HG02623 (cell line): ENCODE results near the gene GAL3ST1.

Experiments
- ATAC-seq: cut with Tn5 transposase; IDR thresholded peaks from one replicate; pipeline ENCODE4 v1.9.1; 2021; ENCODE audit warnings: moderate library complexity; ENCODE audit not compliant: unreplicated experiment

GAL3ST1 gene

GRCh38 chr22:30538280-30538679, 36.2 kb downstream of the GAL3ST1 start:
- ATAC-seq = no peak

- ATAC-seq = no peak
Observed at GRCh38 chr22:30537083-30537731, 37.3 kb downstream of the GAL3ST1 start.

GRCh38 chr22:30535182-30535581, 39.3 kb downstream of the GAL3ST1 start:
- ATAC-seq = no peak

DNA sequence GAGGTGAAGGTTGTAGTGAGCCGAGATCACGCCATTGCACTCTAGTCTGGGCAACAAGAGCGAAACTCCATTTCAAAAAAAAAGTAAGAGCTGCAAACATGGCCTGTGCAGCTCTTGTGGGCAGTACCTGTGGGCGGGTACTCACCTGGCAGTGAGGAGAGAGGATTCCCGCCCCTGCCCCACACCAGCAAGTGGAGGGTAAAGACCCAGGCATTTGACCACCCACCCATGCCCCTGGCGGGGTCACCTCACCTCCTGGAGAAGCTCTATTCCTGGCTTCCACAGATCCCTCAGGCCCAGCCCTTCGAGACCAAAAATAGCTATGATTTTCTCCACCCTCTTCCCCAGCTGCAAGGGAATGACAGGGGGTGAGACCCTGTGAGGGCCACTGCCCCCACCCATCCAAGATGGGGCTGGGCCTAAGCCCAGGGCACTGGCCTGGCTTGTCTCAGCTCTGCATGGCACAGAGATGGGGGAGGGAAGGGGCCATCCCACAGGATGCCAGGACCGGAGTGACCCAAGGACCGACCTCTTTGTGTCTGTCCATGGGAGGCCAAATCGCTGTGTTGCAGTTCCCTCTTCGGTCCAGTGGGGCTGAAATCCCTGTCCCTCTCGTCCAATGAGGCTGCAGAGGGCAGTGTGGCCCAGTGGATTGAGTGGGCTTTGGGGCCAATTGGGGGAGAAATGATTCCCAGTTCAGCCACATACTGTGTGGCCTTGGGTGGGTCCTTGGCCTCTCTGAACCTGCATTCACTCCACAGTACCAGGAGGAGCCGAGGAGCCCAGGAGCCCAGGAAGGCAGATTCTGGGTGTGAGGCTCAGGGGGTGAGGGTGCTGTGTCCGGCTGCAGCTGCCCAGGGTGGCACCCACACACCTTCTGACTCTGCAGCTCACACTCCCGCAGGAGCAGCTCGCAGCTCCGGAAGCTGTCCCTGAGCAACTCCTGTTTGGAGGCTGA, 42.5 kb downstream of the GAL3ST1 start:
- no peak for ATAC-seq

- no peak for ATAC-seq
Observed at GRCh38 chr22:30526656-30527055, 47.8 kb downstream of the GAL3ST1 start.

DNA sequence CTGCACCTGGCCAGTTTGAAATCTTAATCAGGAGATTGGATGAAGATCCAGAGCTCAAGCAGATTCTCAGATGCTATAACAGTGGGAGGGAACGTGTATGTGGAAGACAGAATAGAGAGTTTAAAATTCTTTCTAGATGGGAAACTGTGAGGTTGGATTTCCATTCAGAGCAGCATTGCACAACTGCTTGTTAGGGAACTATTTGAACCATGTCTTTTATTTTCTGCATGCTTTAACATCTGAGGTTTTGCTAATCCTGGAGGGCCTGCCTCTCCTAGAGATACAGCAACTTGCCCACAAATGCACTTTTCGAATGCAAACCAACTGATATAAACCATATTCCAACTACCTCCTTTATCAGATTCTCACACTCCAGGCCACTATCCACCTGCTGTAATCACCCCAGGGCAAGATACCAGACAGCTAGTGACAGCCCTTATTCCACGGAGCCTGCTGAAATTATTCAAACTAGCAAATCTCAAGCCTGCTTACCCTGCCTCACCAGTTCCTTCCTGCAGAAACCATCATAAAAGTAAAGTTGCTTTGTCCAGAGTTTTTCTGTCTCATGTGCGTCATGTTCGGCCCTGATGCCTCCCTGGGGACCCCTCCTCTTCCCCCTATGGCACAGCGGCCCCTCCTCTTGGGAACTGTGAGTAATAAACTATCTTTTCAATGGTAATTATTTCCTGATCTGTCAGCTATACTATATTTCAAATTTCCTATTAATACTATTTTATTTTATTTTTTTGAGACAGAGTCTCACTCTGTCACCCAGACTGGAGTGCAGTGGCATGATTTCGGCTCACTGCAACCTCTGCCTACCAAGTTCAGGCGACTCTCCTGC, 50.6 kb downstream of the GAL3ST1 start:
- ATAC-seq = no peak

DNA sequence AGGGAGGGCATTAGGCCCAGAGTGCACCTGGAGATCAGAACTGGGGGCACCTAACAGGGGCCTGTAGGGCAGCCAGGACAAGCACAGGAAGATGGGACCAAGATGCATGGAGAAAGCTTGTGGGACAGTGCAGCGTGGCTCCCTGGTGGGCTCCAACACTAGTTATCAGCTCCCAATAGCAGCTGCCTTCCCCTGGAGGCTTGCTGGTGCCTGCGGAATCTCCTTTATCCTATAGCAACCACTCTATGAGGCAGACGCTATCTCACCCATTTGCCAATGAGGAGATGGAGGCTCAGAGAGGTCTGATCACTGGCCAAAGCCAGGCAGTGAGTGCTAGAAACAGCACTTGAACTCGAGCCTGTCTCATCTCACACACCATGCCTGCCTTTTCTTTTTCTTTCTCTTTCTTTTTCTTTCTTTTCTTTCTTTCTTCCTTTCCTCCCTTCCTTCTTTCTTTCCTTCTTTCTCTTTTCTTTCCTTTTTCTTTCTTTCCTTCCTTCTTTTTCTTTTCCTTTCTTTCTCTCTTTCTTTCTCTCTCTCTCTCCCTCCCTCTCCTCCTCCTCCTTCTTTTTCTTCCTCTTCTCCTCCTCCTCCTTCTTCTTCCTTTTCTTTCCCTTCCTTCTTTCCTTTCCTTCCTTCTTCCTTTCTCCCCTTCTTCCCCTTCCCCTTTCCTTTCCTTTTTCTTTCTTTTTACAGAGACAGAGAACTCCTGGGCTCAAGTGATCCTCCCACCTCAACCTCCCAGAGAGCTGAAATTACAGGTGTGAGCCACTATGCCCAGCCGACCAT, 52.9 kb downstream of the GAL3ST1 start:
- ATAC-seq = no peak

- no peak for ATAC-seq
Observed at GRCh38 chr22:30519842-30520425, 54.5 kb downstream of the GAL3ST1 start.

DNA sequence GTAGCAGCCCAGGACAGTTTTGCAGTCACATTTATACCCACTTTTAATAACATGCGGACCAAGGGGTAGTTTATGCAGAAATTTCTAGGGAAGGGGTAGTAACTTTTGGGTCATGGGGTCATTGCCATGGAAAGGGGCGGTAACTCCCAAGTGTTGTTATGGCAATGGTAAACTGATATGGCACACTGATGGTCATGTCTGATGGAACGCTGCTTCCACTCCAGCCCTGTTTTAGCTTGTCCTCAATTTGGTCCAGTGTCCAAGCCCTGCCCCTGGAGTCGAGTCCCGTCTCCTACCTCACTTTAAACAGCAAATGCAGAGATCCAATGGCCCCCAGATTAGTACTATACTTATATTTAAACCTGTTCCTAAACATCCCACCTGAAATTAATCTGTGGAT, 57.7 kb downstream of the GAL3ST1 start:
- no peak for ATAC-seq

GRCh38 chr22:30516273-30516672, 58.2 kb downstream of the GAL3ST1 start:
- ATAC-seq = no peak

DNA sequence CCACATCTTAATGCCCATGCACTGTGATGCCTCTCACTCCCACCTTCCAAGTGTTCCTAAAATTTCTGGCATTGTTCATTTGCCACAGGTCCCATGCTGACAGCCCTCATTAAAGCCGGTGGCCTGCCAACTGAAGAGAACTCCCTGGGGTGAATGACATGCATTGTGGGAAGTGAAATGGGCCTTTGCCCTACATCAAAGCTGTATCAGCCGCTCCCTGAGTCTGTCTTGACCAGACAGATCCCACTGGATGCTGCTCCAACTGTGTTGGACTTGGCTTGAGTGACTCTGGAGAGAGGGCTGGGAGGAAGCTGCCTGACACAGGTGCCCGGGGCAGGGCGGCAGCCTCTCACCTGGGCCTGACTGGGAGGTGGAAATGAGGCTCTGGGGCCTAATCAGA, 60.2 kb downstream of the GAL3ST1 start:
- ATAC-seq = no peak

- ATAC-seq = no peak
Observed at GRCh38 chr22:30513462-30513861, 61.0 kb downstream of the GAL3ST1 start.

DNA sequence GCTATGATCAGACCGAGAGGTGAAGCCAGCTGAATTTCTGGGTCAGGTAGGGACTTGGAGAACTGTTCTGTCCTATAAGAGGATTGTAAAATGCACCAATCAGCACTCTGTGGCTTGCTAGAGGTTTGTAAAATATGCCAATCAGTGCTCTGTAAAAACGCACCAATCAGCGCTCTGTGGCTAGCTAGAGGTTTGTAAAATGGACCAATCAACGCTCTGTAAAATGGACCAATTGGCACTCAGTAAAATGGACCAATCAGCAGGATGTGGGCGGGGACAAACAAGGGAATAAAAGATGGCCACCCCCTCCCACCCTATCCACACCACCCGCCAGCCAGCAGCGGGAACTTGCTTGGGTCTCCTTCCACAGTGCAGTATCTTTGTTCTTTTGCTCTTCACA, 62.6 kb downstream of the GAL3ST1 start:
- ATAC-seq = no peak

- ATAC-seq = no peak
Observed at GRCh38 chr22:30511109-30511508, 63.4 kb downstream of the GAL3ST1 start.

DNA sequence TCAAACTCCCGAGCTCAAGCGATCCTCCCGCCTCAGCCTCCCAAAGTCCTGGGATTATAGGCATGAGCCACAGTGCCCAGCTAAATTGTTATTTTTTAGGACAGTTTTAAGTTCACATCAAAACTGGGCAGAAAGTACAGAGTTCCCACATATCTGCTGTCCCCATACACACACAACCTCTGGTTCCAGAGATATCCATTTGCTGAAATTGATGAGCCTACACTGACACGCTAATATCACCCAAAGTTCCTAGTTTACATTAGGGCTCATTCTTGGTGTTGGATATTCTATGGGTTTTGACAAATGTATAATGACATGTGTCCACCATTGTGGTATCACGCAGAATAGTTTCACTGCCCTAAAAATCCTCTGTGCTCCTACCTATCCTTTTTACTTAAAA, 66.2 kb downstream of the GAL3ST1 start:
- ATAC-seq = no peak

DNA sequence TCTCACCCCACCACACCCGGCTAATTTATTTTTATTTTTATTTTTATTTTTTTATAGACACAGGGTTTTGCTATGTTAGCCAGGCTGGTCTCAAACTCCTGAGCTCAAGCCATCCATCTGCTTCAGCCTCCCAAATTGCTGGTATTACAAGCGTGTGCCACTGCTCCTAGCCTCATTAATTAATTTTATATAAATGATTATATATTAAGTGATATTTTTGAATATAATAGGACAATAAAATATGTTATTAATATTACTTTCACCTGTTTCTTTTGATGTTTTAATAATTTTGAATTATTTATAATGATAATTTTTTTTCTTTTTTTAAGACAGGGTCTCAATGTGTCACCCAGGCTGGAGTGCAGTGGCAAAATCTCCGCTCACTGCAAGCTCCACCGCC, 66.8 kb downstream of the GAL3ST1 start:
- ATAC-seq = no peak

GRCh38 chr22:30506507-30506968, 67.9 kb downstream of the GAL3ST1 start:
- no peak for ATAC-seq
